Thymus (tissue), 11 donors: ENCODE measurements around the gene TMEM132C. TPM values are rescaled to one million over a fixed set of nuclear protein-coding genes. Genes with fewer than 3 reads are reported as not detected.
A peak's percentile ranks its signal among the peaks of the same experiment; 100 is the strongest.

Experiments
- DNase-seq, 9 donors: peaks; one replicate each; pipeline ENCODE4 v3.0.0-alpha.2; 2013; ENCODE audit warnings: low spot score in 9 of 9, low read depth in 6 of 9, missing footprints in 1 of 9
- H3K27ac ChIP-seq, 2 donors: one replicate each; pipeline ENCODE4 v1.5.1; 2013; ENCODE audit warnings: control low read depth in 1 of 2, low read depth in 1 of 2, low read length in 1 of 2, mild to moderate bottlenecking in 1 of 2, moderate library complexity in 1 of 2
- H3K27me3 ChIP-seq, 2 donors: one replicate each; pipeline ENCODE4 v1.5.1; 2013; ENCODE audit warnings: low read length in 1 of 2; ENCODE audit not compliant: control insufficient read depth in 2 of 2, insufficient read depth in 1 of 2
- H3K36me3 ChIP-seq, 2 donors: one replicate each; pipeline ENCODE4 v1.5.1; 2013; ENCODE audit warnings: low read length in 1 of 2, mild to moderate bottlenecking in 1 of 2, moderate library complexity in 1 of 2; ENCODE audit not compliant: control insufficient read depth in 2 of 2, insufficient read depth in 2 of 2
- H3K4me1 ChIP-seq, 2 donors: one replicate each; pipeline ENCODE4 v1.5.1; 2013; ENCODE audit warnings: low read length in 2 of 2; ENCODE audit not compliant: control insufficient read depth in 2 of 2, insufficient read depth in 2 of 2
- H3K4me3 ChIP-seq, 2 donors: one replicate each; pipeline ENCODE4 v1.5.1; 2013; ENCODE audit warnings: low read length in 2 of 2, control low read depth in 1 of 2, mild to moderate bottlenecking in 1 of 2
- H3K9me3 ChIP-seq, 2 donors: one replicate each; pipeline ENCODE4 v1.5.1; 2013; ENCODE audit warnings: low read length in 1 of 2, mild to moderate bottlenecking in 1 of 2; ENCODE audit not compliant: control insufficient read depth in 2 of 2, insufficient read depth in 1 of 2
- WGBS: extraction: QIAGEN DNeasy Blood & Tissue Kit; methylation state at CpG from one replicate; pipeline ENCODE4 v1.1.7; 2013; 5-methylcytosine and 5-hydroxymethylcytosine counted together
- polyA plus RNA-seq: library from polyadenylated mRNA; stranded (reverse); fragments of 200-250 nt; gene quantifications from one replicate; pipeline ENCODE4 v1.2.3, GENCODE V29; 2013
- total RNA-seq: library from RNA; stranded (reverse); fragments of 120-200 nt; gene quantifications from one replicate; pipeline ENCODE4 v1.2.4, GENCODE V29; 2013
- donor health status: healthy.

Gene TMEM132C
- total and polyA plus RNA-seq, 2 donors, result 0.24 to 0.34 TPM

- Histone ChIP-seq H3K27ac (no peak overlapping the region), H3K4me3 (no peak overlapping the region), H3K4me1 (no peaks in the 10 kb centered on the region), H3K9me3 (no peaks in the 10 kb centered on the region), H3K36me3 (no peaks in the 10 kb centered on the region), H3K27me3 (no peaks in the 10 kb centered on the region)
- no peak for DNase-seq
- WGBS, result 60% methylated on average over 3 of the region's 3 CpGs
These were observed 264.2 kb downstream of the TMEM132C start for GRCh38 chr12:128531170-128531569.

DNA sequence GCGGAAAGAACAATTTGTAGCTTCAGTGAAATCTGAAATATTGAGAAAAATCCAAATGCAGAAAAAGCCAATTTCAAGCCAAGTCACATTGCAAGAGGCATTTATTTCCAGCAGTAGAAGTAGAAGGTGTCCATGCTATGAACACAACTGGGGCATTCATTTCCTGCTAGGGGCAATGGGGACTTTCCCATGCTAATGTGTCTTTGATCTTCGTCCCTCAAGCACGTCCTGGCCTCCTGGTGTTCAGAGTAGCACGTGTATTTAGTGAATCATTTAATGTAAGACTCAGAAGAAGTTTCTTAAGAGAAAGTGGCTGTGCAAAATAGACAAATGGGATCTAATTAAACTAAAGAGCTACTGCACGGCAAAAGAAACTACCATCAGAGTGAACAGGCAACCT is 267.9 kb downstream of the TMEM132C start:
- WGBS, result 73% methylated on average over 5 of the region's 5 CpGs
- DNase-seq, result peak in 1 of 9 donors; percentile 6
- Histone ChIP-seq H3K27me3 (no peaks in the 10 kb centered on the region), H3K4me1 (no peaks in the 10 kb centered on the region), H3K4me3 (no peak overlapping the region), H3K27ac (no peak overlapping the region), H3K36me3 (no peaks in the 10 kb centered on the region), H3K9me3 (no peaks in the 10 kb centered on the region)

DNA sequence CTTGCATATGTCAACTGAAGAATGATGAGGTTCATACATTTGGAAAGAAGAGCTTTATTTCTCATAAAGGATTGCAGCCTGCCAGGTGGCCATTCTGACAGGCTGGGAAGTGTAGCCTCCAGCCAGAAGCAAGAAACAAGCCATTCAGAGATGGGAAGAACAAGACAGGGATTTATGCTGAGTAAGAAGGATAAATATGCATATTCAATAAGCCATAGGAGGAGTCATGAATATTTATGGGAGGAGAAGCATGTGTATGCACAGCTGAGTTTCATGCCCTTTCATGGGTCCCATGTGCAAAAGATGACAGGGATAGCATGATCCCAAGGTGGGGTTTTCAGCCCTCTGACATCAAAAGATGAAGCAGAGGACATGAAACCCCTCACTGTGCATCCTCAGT is 269.8 kb downstream of the TMEM132C start:
- no peaks in the 10 kb centered on the region for H3K36me3 ChIP-seq
- H3K9me3 ChIP-seq, result no peaks in the 10 kb centered on the region
- DNase-seq, result no peak
- H3K27me3 ChIP-seq, result no peaks in the 10 kb centered on the region
- no peak overlapping the region for H3K4me3 ChIP-seq
- no peak overlapping the region for H3K27ac ChIP-seq
- H3K4me1 ChIP-seq, result no peaks in the 10 kb centered on the region

DNA sequence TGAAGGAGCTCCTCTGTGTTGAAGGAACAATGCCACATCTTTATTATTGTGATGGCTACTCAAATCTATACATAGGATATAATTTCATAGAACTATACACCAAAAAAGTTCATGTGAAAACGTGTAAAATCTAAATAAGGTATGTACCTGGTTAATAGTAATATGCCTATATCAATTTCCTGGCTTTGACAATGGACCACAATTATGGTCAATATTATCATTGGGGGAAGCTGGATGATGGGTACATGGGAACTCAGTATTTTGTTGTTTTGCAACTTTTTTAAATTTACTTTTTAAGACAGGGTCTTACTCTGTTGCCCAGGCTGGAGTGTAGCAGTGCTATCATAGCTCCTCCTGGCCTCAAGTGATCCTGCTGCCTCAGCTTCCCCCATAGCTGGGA is 270.7 kb downstream of the TMEM132C start:
- no peaks in the 10 kb centered on the region for H3K9me3 ChIP-seq
- no peaks in the 10 kb centered on the region for H3K27me3 ChIP-seq
- no peaks in the 10 kb centered on the region for H3K4me1 ChIP-seq
- 67% methylated on average over 1 of the region's 1 CpG for WGBS
- no peaks in the 10 kb centered on the region for H3K36me3 ChIP-seq
- DNase-seq, result no peak
- no peak overlapping the region for H3K27ac ChIP-seq
- no peak overlapping the region for H3K4me3 ChIP-seq

GRCh38 chr12:128542844-128543243 is 275.9 kb downstream of the TMEM132C start:
- Histone ChIP-seq H3K4me3 (no peak overlapping the region), H3K4me1 (no peaks in the 10 kb centered on the region), H3K36me3 (no peaks in the 10 kb centered on the region), H3K9me3 (no peaks in the 10 kb centered on the region), H3K27me3 (no peaks in the 10 kb centered on the region), H3K27ac (no peak overlapping the region)
- WGBS, result 83% methylated on average over 7 of the region's 7 CpGs
- DNase-seq, result no peak

- Histone ChIP-seq H3K9me3 (no peaks in the 10 kb centered on the region), H3K4me1 (no peaks in the 10 kb centered on the region), H3K36me3 (no peaks in the 10 kb centered on the region), H3K27me3 (no peaks in the 10 kb centered on the region), H3K27ac (no peak overlapping the region), H3K4me3 (no peak overlapping the region)
- WGBS, result 70% methylated on average over 6 of the region's 6 CpGs
- no peak for DNase-seq
These were observed 276.5 kb downstream of the TMEM132C start for GRCh38 chr12:128543460-128543859.

- Histone ChIP-seq H3K4me1 (no peaks in the 10 kb centered on the region), H3K27ac (no peak overlapping the region), H3K36me3 (no peaks in the 10 kb centered on the region), H3K27me3 (no peaks in the 10 kb centered on the region), H3K4me3 (no peak overlapping the region), H3K9me3 (no peaks in the 10 kb centered on the region)
- no peak for DNase-seq
- WGBS, result 91% methylated on average over 25 of the region's 25 CpGs
These were observed 277.0 kb downstream of the TMEM132C start for GRCh38 chr12:128543971-128544370.

DNA sequence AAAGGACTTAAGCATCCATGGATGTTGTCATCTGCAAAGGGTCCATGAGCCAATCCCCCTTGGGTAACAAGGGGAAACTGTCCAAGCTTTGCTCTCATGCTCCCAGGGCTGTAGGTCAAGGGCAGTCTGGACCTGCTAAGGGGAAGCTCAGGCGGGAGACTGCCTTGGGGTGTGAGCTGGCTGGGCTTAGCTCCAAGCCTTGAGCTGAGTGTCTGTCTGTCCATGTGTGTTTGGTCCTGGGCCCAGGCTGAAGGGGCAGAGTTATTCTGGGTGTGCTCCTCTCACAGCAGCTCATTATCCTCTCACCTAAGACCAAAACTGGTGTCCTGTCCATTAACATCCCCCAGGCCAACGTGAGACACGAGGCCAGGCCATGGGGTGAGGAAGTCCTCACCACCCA is 282.0 kb downstream of the TMEM132C start:
- H3K4me1 ChIP-seq, result no peaks in the 10 kb centered on the region
- WGBS, result 89% methylated on average over 3 of the region's 3 CpGs
- no peaks in the 10 kb centered on the region for H3K9me3 ChIP-seq
- DNase-seq, result no peak
- H3K27ac ChIP-seq, result no peak overlapping the region
- no peaks in the 10 kb centered on the region for H3K27me3 ChIP-seq
- no peaks in the 10 kb centered on the region for H3K36me3 ChIP-seq
- H3K4me3 ChIP-seq, result no peak overlapping the region

GRCh38 chr12:128549601-128550218 is 282.7 kb downstream of the TMEM132C start:
- H3K27me3 ChIP-seq, result no peaks in the 10 kb centered on the region
- 87% methylated on average over 13 of the region's 13 CpGs for WGBS
- no peak overlapping the region for H3K27ac ChIP-seq
- no peaks in the 10 kb centered on the region for H3K4me1 ChIP-seq
- H3K4me3 ChIP-seq, result no peak overlapping the region
- H3K9me3 ChIP-seq, result no peaks in the 10 kb centered on the region
- DNase-seq, result no peak
- no peaks in the 10 kb centered on the region for H3K36me3 ChIP-seq

DNA sequence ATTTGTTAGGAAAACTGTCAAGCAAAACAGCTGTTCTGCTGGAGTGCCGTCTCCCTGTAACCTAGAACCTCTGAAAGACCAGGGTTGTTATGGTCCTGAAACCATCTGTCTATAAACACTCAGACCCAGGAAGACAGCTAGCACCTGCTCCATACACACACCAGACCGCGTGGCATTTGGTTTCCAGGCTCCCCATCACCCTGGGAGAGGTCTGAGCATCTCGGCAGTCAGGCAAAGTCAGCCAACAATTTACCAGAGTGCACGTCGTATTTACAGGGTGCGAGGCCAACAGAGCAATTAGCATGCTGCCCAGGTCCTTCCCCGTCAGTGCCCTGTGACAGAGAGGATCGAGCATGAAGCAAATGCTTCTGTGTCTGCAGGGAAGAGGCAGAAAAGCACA is 284.3 kb downstream of the TMEM132C start:
- no peaks in the 10 kb centered on the region for H3K9me3 ChIP-seq
- no peaks in the 10 kb centered on the region for H3K36me3 ChIP-seq
- no peaks in the 10 kb centered on the region for H3K4me1 ChIP-seq
- 41% methylated on average over 9 of the region's 9 CpGs for WGBS
- DNase-seq, result no peak
- H3K27me3 ChIP-seq, result no peaks in the 10 kb centered on the region
- H3K4me3 ChIP-seq, result no peak overlapping the region
- no peak overlapping the region for H3K27ac ChIP-seq
